ENCODE results near the gene SIAH1. TPM values are rescaled to one million over a fixed set of nuclear protein-coding genes. Genes with fewer than 3 reads are reported as not detected.
"Not testable (repeated sequence)": the region's sequence is repeated elsewhere in the genome, so short reads cannot be mapped to it uniquely, and the experiment has no call there.

SIAH1 gene
- total and polyA plus RNA-seq, 2 donors (not counting 1 experiment from before 2014, with no cell fraction given): 10.6 to 47.6 TPM

DNA sequence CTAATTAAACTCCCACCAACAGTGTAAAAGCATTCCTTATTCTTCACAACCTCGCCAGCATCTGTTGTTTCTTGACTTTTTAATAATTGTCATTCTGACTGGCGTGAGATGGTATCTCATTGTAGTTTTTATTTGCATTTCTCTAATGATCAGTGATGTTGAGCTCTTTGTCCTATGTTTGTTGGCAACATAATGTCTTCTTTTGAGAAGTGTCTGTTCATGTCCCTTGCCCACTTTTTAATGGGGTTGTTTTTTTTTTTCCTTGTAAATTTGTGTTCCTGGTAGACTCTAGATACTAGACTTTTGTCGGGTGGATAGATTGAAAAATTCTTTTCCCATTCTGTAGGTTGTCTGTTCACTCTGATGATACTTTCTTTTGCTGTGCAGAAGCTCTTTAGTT lies 71.3 kb downstream of the SIAH1 start:
- Mint-ChIP-seq H3K4me1 (peaks cover 14% of the 10 kb centered on the region), H3K9me3 (ENCODE audit: insufficient read depth) (peaks cover 22% of the 10 kb centered on the region)
- H4K20me1 ChIP-seq (ENCODE audit: control insufficient read depth, insufficient read depth, low read length, poor library complexity, severe bottlenecking); DNase-seq; H3K27ac Mint-ChIP-seq; ATAC-seq (ENCODE audit: low read depth); H2AFZ ChIP-seq (ENCODE audit: insufficient read depth, low read depth, low read length, poor library complexity, severe bottlenecking); intact Hi-C loops (cut with micrococcal nuclease); H3K4me2 ChIP-seq (replicated peaks; ENCODE audit: low read depth, low read length, poor library complexity, severe bottlenecking); CTCF ChIA-PET; H3K4me3 ChIP-seq (ENCODE audit: control extremely low read depth in 1 of 5, extremely low read depth in 1 of 5, insufficient read depth in 1 of 5, low read depth in 2 of 5, low read length in 4 of 5); H3K4me3 Mint-ChIP-seq; POLR2A ChIA-PET; H3K27ac ChIP-seq (ENCODE audit: low read length in 2 of 2); H3K27me3 ChIP-seq (replicated peaks in 1 of 4; ENCODE audit: control extremely low read depth in 1 of 4, control insufficient read depth in 3 of 4, insufficient read depth in 4 of 4, low read length in 3 of 4); H3K27me3 Mint-ChIP-seq; H3K9ac ChIP-seq (ENCODE audit: low read length): not testable (repeated sequence)
- Histone ChIP-seq H3K4me1 (ENCODE audit: control insufficient read depth in 2 of 2, insufficient read depth in 2 of 2, low read length in 2 of 2) (peaks cover 15 to 16% of the 10 kb centered on the region in 2 donors), H3K36me3 (replicated peaks in 1 of 2; ENCODE audit: control extremely low read depth in 1 of 2, control insufficient read depth in 1 of 2, extremely low read depth in 1 of 2, insufficient read depth in 2 of 2, low read length in 1 of 2) (peaks cover 1 to 12% of the 10 kb centered on the region in 2 experiments), H3K79me2 (ENCODE audit: control insufficient read depth, insufficient read depth, low read length) (peaks cover 12% of the 10 kb centered on the region), H3K9me3 (ENCODE audit: control extremely low read depth in 1 of 3, control insufficient read depth in 2 of 3, insufficient read depth in 1 of 3, low read length in 2 of 3) (peaks cover 2 to 30% (median 19%) of the 10 kb centered on the region in 3 donors)
- WGBS (ENCODE audit: insufficient coverage): no CpG with 5 or more reads among the region's 3 CpGs

DNA sequence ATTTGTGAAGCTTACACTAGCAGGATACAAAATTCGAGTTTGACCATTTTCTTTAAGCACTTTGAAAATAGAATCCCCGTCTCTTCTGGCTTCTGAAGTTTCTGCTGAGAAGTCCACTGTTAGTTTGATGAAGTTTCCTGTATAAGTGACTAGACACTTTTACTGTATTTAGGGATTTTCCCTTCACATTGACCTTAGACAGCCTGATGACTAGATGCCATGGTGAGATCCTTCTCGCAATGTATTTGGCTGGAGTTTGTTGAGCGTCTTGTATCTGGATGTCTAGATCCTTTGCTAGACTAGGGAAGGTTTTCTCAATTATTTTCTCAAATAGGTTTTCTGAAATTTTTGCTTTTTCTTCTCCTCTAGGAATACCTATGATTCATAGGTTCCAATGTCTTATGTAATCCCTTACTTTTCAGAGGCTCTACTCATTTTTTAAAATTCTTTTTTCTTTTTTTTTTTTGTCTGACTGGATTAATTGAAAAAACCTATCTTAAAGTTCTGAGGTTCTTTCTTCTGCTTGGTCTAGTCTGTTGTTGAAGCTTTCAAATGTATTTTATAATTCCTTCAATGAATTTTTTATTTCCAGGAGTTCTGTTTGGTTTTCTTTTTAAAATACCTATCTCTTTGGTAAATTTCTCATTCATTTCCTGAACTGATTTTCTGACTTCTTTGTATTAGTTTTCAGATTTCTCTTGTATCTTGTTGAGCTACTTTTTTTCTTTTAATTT lies 74.1 kb downstream of the SIAH1 start:
- Histone ChIP-seq H3K9me3 (ENCODE audit: control extremely low read depth in 1 of 3, control insufficient read depth in 2 of 3, insufficient read depth in 1 of 3, low read length in 2 of 3) (peaks cover 6 to 38% (median 26%) of the 10 kb centered on the region in 3 donors), H4K20me1 (ENCODE audit: control insufficient read depth, insufficient read depth, low read length, poor library complexity, severe bottlenecking) (no peaks in the 10 kb centered on the region), H3K27me3 (replicated peaks in 1 of 4; ENCODE audit: control extremely low read depth in 1 of 4, control insufficient read depth in 3 of 4, insufficient read depth in 4 of 4, low read length in 3 of 4) (no peaks in the 10 kb centered on the region), H3K36me3 (replicated peaks in 1 of 2; ENCODE audit: control extremely low read depth in 1 of 2, control insufficient read depth in 1 of 2, extremely low read depth in 1 of 2, insufficient read depth in 2 of 2, low read length in 1 of 2) (peaks cover 1 to 35% of the 10 kb centered on the region in 2 experiments), H3K4me2 (replicated peaks; ENCODE audit: low read depth, low read length, poor library complexity, severe bottlenecking) (no peak overlapping the region), H3K9ac (ENCODE audit: low read length) (no peak overlapping the region), H3K4me1 (ENCODE audit: control insufficient read depth in 2 of 2, insufficient read depth in 2 of 2, low read length in 2 of 2) (no peaks in the 10 kb centered on the region), H2AFZ (ENCODE audit: insufficient read depth, low read depth, low read length, poor library complexity, severe bottlenecking) (no peak overlapping the region), H3K4me3 (ENCODE audit: control extremely low read depth in 1 of 5, extremely low read depth in 1 of 5, insufficient read depth in 1 of 5, low read depth in 2 of 5, low read length in 4 of 5) (no peak overlapping the region), H3K27ac (ENCODE audit: low read length in 2 of 2) (no peak overlapping the region), H3K79me2 (ENCODE audit: control insufficient read depth, insufficient read depth, low read length) (peaks cover 8% of the 10 kb centered on the region)
- CTCF ChIA-PET: no interaction called here
- Mint-ChIP-seq H3K27me3 (no peaks in the 10 kb centered on the region), H3K27ac (no peak overlapping the region), H3K4me1 (no peaks in the 10 kb centered on the region), H3K9me3 (ENCODE audit: insufficient read depth) (peaks cover 34% of the 10 kb centered on the region), H3K4me3 (no peak overlapping the region)
- TF ChIP-seq, protein P1, sequence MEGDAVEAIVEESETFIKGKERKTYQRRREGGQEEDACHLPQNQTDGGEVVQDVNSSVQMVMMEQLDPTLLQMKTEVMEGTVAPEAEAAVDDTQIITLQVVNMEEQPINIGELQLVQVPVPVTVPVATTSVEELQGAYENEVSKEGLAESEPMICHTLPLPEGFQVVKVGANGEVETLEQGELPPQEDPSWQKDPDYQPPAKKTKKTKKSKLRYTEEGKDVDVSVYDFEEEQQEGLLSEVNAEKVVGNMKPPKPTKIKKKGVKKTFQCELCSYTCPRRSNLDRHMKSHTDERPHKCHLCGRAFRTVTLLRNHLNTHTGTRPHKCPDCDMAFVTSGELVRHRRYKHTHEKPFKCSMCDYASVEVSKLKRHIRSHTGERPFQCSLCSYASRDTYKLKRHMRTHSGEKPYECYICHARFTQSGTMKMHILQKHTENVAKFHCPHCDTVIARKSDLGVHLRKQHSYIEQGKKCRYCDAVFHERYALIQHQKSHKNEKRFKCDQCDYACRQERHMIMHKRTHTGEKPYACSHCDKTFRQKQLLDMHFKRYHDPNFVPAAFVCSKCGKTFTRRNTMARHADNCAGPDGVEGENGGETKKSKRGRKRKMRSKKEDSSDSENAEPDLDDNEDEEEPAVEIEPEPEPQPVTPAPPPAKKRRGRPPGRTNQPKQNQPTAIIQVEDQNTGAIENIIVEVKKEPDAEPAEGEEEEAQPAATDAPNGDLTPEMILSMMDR (IDR thresholded peaks at IDR 0.05): no peak
- no peak for TF ChIP-seq EZH2 (IDR thresholded peaks at IDR 0.05; ENCODE audit: borderline replicate concordance, insufficient read depth, low read depth, low read length, poor library complexity, severe bottlenecking)
- WGBS (ENCODE audit: insufficient coverage): no CpG with 5 or more reads among the region's 4 CpGs
- intact Hi-C loops (cut with micrococcal nuclease): no loop called here
- DNase-seq (no peak), ATAC-seq (ENCODE audit: low read depth) (no peak)
- POLR2A ChIA-PET: interaction anchor here (0.6 kb wide), 1 partner anchor 185 kb away, joined by 4 read pairs; no protein-coding TSS in a partner anchor

Small RNA genes within 50 kb of the gene (small RNA-seq; reads per million reads assigned to genes)
- not detected for gene RF00017 (ENCODE audit: insufficient read length, low read depth, low replicate concordance)

Other genes starting within 250 kb of the SIAH1 start
- gene ABCC12, start 229.4 kb downstream of the SIAH1 start, total RNA-seq: not detected in 2 replicates
- gene ABCC12, start 229.4 kb downstream of the SIAH1 start, polyA plus RNA-seq: not detected in 2 replicates
- gene LONP2, start 141.1 kb downstream of the SIAH1 start, total RNA-seq: 84.2 and 87.2 TPM in 2 replicates
- 33.6 and 39.3 TPM in 2 replicates for gene LONP2, start 141.1 kb downstream of the SIAH1 start, polyA plus RNA-seq
- gene ABCC11, start 137.9 kb downstream of the SIAH1 start, total RNA-seq: not detected in 2 replicates
- gene ABCC11, start 137.9 kb downstream of the SIAH1 start, polyA plus RNA-seq: 0.09 TPM in 1 of 2 replicates, not detected in the other
- 34.9 and 39.3 TPM in 2 replicates for gene N4BP1, start 224.8 kb upstream of the SIAH1 start, total RNA-seq
- gene N4BP1, start 224.8 kb upstream of the SIAH1 start, polyA plus RNA-seq: 11.4 and 12.5 TPM in 2 replicates

All from B cell (primary cell).